GM18870 (cell line): ENCODE results near the gene ITFG1.
"Not testable (repeated sequence)": the region's sequence is repeated elsewhere in the genome, so short reads cannot be mapped to it uniquely, and the experiment has no call there.

Source experiments
- ATAC-seq: cut with Tn5 transposase; IDR thresholded peaks from one replicate; pipeline ENCODE4 v1.9.1; 2021; ENCODE audit warnings: moderate library complexity; ENCODE audit not compliant: unreplicated experiment

Gene ITFG1

GRCh38 chr16:47424846-47425245 lies 36.0 kb downstream of the ITFG1 start:
- no peak for ATAC-seq

DNA sequence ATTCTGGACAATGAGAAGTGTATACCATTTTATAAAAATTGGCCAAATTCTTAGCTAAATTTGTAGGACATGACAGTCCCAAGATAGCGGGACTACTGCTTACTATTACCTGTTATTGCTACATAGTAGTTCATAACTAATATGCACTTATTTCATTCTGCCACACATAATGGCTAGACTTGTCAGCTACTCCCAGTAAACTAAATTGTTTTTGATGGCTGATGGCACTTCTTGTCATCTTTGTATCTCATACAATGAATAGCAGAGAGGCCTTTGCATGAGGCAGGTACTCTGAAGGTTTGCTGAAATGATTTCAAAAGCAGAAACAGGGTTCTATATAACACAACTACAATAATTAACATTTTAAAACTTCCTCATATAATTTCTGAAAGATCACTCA lies 44.0 kb downstream of the ITFG1 start:
- ATAC-seq, result no peak

DNA sequence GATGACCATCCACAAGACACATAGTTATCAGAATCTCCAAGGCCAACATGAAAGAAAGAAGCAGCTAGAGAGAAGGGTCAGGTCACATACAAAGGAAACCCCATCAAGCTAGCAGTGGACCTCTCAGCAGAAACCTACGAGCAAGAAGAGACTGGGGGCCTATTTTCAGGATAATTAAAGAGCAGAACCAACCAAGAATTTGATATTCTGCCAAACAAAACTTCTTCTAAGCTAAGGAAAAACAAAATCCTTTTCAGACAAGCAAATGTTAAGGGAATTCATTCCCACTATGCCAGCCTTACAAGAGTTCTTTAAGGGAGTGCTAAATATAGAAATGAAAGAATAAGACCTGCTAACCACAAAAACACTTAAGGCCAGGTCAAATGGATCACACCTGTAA lies 47.8 kb downstream of the ITFG1 start:
- ATAC-seq, result no peak

DNA sequence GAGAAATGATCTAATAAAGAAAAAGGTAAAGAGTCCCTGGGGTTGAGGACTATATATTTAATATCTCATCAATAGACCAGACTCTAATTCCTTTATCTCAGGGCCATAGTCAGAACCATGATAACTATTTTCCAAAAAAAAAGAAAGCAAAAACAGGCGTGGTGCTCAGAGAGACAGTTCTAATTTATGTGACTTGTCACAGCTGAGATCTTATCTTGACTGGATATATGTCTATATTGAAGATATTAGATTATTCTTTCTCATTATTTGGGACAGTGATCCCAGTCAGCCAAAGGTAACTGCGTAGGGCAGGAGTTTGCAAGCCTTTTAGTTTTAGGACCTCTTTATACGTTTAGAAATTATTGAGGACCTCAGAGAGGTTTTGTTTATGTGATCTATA lies 52.4 kb downstream of the ITFG1 start:
- ATAC-seq, result no peak

DNA sequence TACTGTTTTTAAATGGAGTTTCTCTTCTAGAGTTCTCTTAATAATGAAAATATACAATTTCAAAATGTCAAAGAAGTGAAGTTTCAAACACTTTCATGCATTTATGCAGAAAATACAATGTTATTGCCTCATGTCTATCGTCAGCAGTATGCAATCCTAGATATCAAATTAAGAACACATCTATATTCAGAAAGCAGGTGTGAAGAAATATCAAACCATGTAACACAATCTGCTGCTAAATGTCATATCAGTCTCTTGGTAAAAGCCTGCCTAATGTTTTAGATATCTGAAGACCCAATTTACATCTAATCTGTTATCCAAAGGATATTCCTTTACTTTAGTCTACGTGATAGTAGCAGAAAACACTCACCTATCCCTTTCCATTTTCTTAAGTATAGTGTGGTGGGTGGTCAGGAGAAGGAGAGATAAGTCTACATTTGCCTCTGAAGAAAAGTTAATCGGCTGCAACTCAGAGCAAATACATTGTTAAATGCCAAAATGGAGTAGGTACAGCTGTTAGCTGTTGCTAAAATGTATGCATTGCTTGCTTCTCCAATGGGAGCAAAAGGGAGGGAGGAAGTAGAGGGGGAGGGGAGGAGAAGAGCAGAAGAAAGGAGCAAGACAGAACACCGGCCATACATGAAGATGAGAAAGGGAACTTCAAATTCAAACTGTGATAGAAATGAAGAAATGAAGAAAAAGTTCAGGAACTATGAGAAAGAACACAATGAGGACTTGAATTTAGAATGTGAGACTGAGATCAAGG lies 64.9 kb downstream of the ITFG1 start:
- ATAC-seq, result no peak

GRCh38 chr16:47392081-47392480 lies 68.8 kb downstream of the ITFG1 start:
- peak; percentile 72 for ATAC-seq

DNA sequence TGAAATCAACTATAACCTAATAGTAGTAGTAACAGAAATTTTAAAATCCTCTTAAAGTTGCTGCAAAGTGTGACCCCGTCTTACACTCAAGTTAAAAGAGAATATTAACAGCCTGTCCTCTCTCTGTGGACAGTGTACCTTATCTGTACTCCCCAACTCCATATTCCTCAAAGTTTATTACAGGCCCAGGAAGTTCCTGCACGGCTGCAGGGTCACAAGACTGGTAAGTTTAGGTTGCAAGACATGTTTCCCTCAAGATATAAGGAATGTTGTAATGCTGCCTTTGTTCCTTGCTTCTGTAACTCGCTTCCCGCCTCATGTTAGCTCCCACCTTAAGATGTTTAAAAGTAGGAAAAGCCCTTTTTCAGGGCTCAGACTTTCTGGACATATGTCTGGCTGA lies 72.2 kb downstream of the ITFG1 start:
- ATAC-seq, result no peak

GRCh38 chr16:47387026-47387734 lies 73.7 kb downstream of the ITFG1 start:
- ATAC-seq, result no peak

DNA sequence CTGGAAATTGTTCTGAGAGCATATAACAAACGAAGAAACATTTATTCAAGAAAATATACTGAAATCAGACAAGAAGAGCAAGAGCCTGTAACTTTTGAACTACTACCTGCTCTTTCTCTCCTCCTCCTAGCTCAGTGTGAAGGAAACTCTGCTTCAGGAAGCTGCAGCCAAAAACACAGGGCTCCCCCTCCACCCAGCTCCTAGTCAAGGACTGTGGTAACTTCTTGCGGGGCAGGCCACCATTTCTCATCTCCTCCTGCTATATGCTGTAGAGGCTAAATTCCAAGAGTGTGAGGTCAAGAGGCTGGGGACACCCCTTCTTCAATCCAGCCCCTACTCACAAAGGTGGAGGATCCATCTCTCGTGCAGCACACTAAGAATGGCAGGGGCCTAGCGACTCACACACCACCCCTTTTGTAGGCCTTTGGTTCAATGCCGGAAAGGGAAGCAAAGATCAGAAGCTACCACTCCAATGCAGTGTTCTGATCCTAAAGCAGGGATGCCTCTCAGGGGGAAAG lies 74.6 kb downstream of the ITFG1 start:
- ATAC-seq, result no peak

- no peak for ATAC-seq
Measured at GRCh38 chr16:47382362-47382761, 78.5 kb downstream of the ITFG1 start.

- no peak for ATAC-seq
Measured at GRCh38 chr16:47377154-47377553, 83.7 kb downstream of the ITFG1 start.

DNA sequence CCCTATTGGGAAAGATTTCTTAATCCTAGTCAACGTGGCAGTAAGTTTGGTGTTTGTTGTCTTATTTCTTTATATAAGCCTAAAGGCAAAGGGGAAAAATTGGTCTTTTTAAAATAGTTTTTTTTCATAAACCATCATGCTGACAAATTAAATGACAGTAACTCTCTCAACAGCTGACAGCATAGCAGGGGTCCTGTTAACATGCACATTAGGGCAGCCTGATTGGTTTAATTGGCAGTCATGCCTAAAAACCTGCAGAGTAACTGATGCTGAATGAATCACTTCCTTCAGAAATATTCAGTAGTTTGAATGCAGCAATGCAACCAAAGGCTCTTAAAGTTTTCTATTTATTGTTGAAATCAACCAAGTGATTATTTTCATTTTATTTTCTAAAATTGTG lies 85.4 kb downstream of the ITFG1 start:
- no peak for ATAC-seq

- no peak for ATAC-seq
Measured at GRCh38 chr16:47374629-47375028, 86.2 kb downstream of the ITFG1 start.

- ATAC-seq, result no peak
Measured at GRCh38 chr16:47371271-47372014, 89.4 kb downstream of the ITFG1 start.

DNA sequence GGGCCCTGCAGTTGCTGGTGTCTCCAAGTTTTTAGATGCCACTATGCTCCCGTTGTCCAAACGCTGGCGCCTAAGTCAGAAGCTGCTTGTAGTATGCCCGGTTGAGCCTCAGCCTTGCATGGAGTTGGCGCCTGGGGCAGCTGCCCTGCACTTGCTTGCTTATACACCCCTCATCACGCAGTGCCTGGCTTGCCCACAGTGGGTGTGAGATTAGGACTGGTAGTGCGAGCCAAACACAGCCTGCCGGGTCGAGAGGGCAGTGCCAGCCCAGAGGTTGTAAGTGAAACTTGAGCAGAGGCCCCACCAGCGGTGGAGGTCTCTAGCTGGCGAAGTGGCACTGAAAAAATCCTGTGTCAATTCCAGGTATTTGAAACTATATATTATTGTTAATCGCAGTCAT lies 90.3 kb downstream of the ITFG1 start:
- no peak for ATAC-seq

GRCh38 chr16:47366228-47366627 lies 94.6 kb downstream of the ITFG1 start:
- ATAC-seq, result no peak

- ATAC-seq, result no peak
Measured at GRCh38 chr16:47363761-47364160, 97.1 kb downstream of the ITFG1 start.

GRCh38 chr16:47359478-47359877 lies 101.4 kb downstream of the ITFG1 start:
- ATAC-seq, result no peak

DNA sequence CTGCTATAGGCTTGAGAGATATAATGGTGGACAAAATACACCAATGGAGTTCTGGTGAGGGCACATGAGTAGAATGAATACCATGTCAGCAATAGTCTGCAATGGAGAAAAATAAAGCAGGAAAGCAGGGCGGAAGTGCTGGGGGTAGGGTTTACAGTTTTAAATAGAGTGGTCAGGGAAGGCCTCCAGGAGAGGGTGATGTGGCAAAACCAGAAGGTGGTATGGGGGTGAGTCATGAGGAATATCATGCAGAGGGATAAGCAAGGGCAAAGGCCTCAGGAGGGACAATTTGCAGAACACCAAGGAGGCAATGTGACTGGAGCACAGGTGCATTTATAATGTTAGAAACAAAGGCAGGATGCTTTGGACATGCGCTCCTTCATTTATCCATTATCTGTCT lies 102.0 kb downstream of the ITFG1 start:
- ATAC-seq, result no peak

DNA sequence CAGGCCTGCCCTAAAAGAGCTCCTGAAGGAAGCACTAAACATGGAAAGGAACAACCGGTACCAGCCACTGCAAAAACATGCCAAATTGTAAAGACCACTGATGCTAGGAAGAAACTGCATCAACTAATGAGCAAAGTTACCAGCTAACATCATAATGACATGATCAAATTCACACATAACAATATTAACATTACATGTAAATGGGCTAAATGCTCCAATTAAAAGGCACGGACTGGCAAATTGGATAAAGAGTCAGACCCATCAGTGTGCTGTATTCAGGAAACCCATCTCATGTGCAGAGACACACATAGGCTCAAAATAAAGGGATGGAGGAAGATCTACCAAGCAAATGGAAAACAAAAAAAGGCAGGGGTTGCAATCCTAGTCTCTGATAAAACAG lies 111.8 kb downstream of the ITFG1 start:
- ATAC-seq, result not testable (repeated sequence)

DNA sequence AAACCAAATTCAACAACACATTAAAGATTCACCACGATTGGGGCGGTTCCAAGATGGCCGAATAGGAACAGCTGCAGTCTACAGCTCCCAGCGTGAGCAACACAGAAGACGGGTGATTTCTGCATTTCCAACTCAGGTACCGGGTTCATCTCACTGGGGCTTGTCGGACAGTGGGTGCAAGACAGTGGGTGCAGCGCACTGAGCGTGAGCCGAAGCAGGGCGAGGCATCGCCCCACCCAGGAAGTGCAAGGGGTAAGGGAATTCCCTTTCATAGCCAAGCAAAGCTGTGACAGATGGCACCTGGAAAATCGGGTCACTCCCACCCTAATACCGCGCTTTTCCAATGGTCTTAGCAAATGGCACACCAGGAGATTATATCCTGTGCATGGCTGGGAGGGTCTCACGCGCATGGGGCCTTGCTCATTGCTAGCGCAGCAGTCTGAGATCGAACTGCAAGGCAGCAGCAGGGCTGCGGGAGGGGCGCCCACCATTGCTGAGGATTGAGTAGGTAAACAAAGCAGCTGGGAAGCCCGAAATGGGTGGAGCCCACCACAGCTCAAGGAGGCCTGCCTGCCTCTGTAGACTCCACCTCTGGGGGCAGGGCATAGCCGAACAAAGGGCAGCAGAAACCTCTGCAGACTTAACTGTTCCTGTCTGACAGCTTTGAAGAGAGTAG lies 113.7 kb downstream of the ITFG1 start:
- ATAC-seq, result not testable (repeated sequence)
